ENCODE results near the gene VWA8.
"Not testable (repeated sequence)": the region's sequence is repeated elsewhere in the genome, so short reads cannot be mapped to it uniquely, and the experiment has no call there.

The VWA8 gene

GRCh38 chr13:41548031-41548430 lies 412.9 kb downstream of the VWA8 start:
- DNase-seq, result peak in 1 of 14 donors; percentile 43

- peak in 13 of 14 donors; percentile 49 to 94 (median 84) for DNase-seq
Measured at GRCh38 chr13:41547251-41548000, 413.5 kb downstream of the VWA8 start.

- peak in 2 of 14 donors; percentile 61 for DNase-seq
Measured at GRCh38 chr13:41546372-41547190, 414.3 kb downstream of the VWA8 start.

- DNase-seq, result no peak
Measured at GRCh38 chr13:41545432-41545707, 415.5 kb downstream of the VWA8 start.

- no peak for DNase-seq
Measured at GRCh38 chr13:41543664-41544300, 417.1 kb downstream of the VWA8 start.

- not testable (repeated sequence) for DNase-seq
Measured at GRCh38 chr13:41542799-41543198, 418.1 kb downstream of the VWA8 start.

GRCh38 chr13:41542281-41542680 lies 418.6 kb downstream of the VWA8 start:
- DNase-seq, result no peak

GRCh38 chr13:41541142-41541938 lies 419.6 kb downstream of the VWA8 start:
- no peak for DNase-seq

GRCh38 chr13:41540240-41540639 lies 420.7 kb downstream of the VWA8 start:
- DNase-seq, result not testable (repeated sequence)

- DNase-seq, result no peak
Measured at GRCh38 chr13:41533266-41534052, 427.4 kb downstream of the VWA8 start.

GRCh38 chr13:41528021-41528420 lies 432.9 kb downstream of the VWA8 start:
- DNase-seq, result no peak

GRCh38 chr13:41520660-41521630 lies 440.0 kb downstream of the VWA8 start:
- DNase-seq, result no peak

- no peak for DNase-seq
Measured at GRCh38 chr13:41520016-41520659, 440.8 kb downstream of the VWA8 start.
